Activated CD4-positive, alpha-beta T cell treated with anti-CD3 and anti-CD28 coated beads, Interleukin-2, Interleukin-6, amounts not matched to agents 100 ng/mL and 50 ng/mL, durations not matched to agents 16 hours and 8 hours (primary cell): Measurements from ENCODE around the gene SBF2.
"Not testable (repeated sequence)": the region's sequence is repeated elsewhere in the genome, so short reads cannot be mapped to it uniquely, and the experiment has no call there.

Experiments
- DNase-seq: peaks from one replicate; pipeline ENCODE4 v3.0.0-alpha.2; 2020

The SBF2 gene

GRCh38 chr11:10044618-10045017 lies 249.4 kb downstream of the SBF2 start:
- no peak for DNase-seq

- DNase-seq = no peak
These were observed 251.3 kb downstream of the SBF2 start for GRCh38 chr11:10042699-10043098.

- no peak for DNase-seq
These were observed 252.1 kb downstream of the SBF2 start for GRCh38 chr11:10041748-10042446.

- DNase-seq = no peak
These were observed 252.7 kb downstream of the SBF2 start for GRCh38 chr11:10041332-10041731.

GRCh38 chr11:10038521-10039302 lies 255.3 kb downstream of the SBF2 start:
- no peak for DNase-seq

- not testable (repeated sequence) for DNase-seq
These were observed 258.1 kb downstream of the SBF2 start for GRCh38 chr11:10035932-10036331.

- no peak for DNase-seq
These were observed 261.1 kb downstream of the SBF2 start for GRCh38 chr11:10032935-10033334.

GRCh38 chr11:10030122-10030490 lies 263.9 kb downstream of the SBF2 start:
- no peak for DNase-seq

GRCh38 chr11:10029386-10030121 lies 264.5 kb downstream of the SBF2 start:
- no peak for DNase-seq

GRCh38 chr11:10026514-10026913 lies 267.5 kb downstream of the SBF2 start:
- no peak for DNase-seq

GRCh38 chr11:10023212-10023611 lies 270.8 kb downstream of the SBF2 start:
- DNase-seq = no peak

GRCh38 chr11:10022764-10023163 lies 271.3 kb downstream of the SBF2 start:
- DNase-seq = no peak

GRCh38 chr11:10021563-10021962 lies 272.5 kb downstream of the SBF2 start:
- no peak for DNase-seq

GRCh38 chr11:10019906-10020682 lies 273.9 kb downstream of the SBF2 start:
- DNase-seq = no peak

- no peak for DNase-seq
These were observed 276.1 kb downstream of the SBF2 start for GRCh38 chr11:10017911-10018310.

GRCh38 chr11:10017050-10017449 lies 277.0 kb downstream of the SBF2 start:
- no peak for DNase-seq

GRCh38 chr11:10012068-10012467 lies 282.0 kb downstream of the SBF2 start:
- DNase-seq = no peak

GRCh38 chr11:10005955-10006525 lies 288.0 kb downstream of the SBF2 start:
- no peak for DNase-seq

- DNase-seq = no peak
These were observed 289.4 kb downstream of the SBF2 start for GRCh38 chr11:10004526-10005113.

- DNase-seq = no peak
These were observed 291.8 kb downstream of the SBF2 start for GRCh38 chr11:10002221-10002620.

- DNase-seq = no peak
These were observed 301.7 kb downstream of the SBF2 start for GRCh38 chr11:9992306-9992705.
